ENCODE measurements around the gene PARP9.
A peak's percentile ranks its signal among the peaks of the same experiment; 100 is the strongest.

The PARP9 gene

DNA sequence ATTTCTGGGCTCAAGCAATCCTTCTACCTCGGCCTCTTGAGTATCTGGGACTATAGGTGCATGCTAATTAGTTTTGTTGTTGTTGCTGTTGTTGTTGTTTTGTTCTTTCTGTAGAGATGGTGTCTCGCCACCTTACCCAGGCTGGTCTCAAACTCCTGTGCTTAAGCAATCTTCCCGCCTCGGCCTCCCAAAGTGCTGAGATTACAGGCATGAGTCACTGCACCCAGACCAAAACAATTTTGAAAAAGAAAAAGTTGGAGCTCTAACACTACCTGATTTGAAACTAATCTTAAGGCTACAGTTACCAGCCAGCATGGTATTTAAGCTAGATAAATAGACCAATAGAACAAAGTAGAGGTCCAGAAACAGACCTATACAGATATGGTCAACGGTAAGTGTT lies 79.1 kb downstream of the PARP9 start:
- peak; percentile 27 for DNase-seq (ENCODE audit: low read depth)

DNA sequence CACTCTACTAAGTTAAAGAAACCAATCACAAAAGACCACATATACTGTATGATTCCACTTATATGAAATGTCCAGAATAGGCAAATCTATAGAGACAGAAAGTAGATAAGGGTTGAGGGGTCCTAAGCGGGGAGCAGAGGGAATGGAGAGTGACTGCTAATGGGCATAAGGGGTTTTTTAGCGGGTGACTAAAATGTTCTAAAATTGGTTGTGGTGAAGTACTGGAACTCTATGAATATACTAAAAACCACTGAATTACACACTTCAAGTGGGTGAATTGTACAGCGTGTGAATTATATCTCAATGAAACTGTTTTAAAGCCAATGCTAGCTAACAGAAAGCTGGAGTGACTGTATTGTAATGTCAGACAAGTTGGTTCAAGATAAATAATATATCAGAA lies 82.7 kb downstream of the PARP9 start:
- DNase-seq (ENCODE audit: low read depth), result no peak
